Measurements from ENCODE around the gene NCAM1.

Gene NCAM1

GRCh38 chr11:113188371-113188834, 227.2 kb downstream of the NCAM1 start:
- no peak overlapping the region for H3K4me3 ChIP-seq (ENCODE audit: low read depth, low read length)
- no peak for TF ChIP-seq CTCF (IDR thresholded peaks at IDR 0.05; ENCODE audit: low read depth, low read length)

GRCh38 chr11:113189909-113190667, 228.9 kb downstream of the NCAM1 start:
- no peak overlapping the region for H3K4me3 ChIP-seq (ENCODE audit: low read depth, low read length)
- TF ChIP-seq CTCF (IDR thresholded peaks at IDR 0.05; ENCODE audit: low read depth, low read length) = no peak

GRCh38 chr11:113192121-113192925, 231.1 kb downstream of the NCAM1 start:
- H3K4me3 ChIP-seq (ENCODE audit: low read depth, low read length) = no peak overlapping the region
- no peak for TF ChIP-seq CTCF (IDR thresholded peaks at IDR 0.05; ENCODE audit: low read depth, low read length)

GRCh38 chr11:113193016-113193415, 231.8 kb downstream of the NCAM1 start:
- TF ChIP-seq CTCF (IDR thresholded peaks at IDR 0.05; ENCODE audit: low read depth, low read length) = no peak
- H3K4me3 ChIP-seq (ENCODE audit: low read depth, low read length) = no peak overlapping the region

- TF ChIP-seq CTCF (IDR thresholded peaks at IDR 0.05; ENCODE audit: low read depth, low read length) = no peak
These were observed 232.7 kb downstream of the NCAM1 start for GRCh38 chr11:113193946-113194345.

GRCh38 chr11:113195728-113196127, 234.5 kb downstream of the NCAM1 start:
- no peak for TF ChIP-seq CTCF (IDR thresholded peaks at IDR 0.05; ENCODE audit: low read depth, low read length)
- no peak overlapping the region for H3K4me3 ChIP-seq (ENCODE audit: low read depth, low read length)

More at GRCh38 chr11:113193946-113194345, 232.7 kb downstream of the NCAM1 start:
- H3K4me3 ChIP-seq (ENCODE audit: low read depth, low read length) = no peak overlapping the region

- no peak for TF ChIP-seq CTCF (IDR thresholded peaks at IDR 0.05; ENCODE audit: low read depth, low read length)
- H3K4me3 ChIP-seq (ENCODE audit: low read depth, low read length) = no peak overlapping the region
These were observed 236.2 kb downstream of the NCAM1 start for GRCh38 chr11:113197446-113197845.

Data from WI38 (cell line).